H9 (cell line): ENCODE data around the gene DCTN1. TPM values are rescaled to one million over a fixed set of nuclear protein-coding genes. Genes with fewer than 3 reads are reported as not detected.

ENCODE experiments used
- DNase-seq: peaks from one replicate; pipeline ENCODE4 v3.0.0-alpha.2; 2017
- H2AFZ ChIP-seq: one replicate; pipeline ENCODE4 v1.6.1; 2013; ENCODE audit warnings: mild to moderate bottlenecking, low read length, control low read depth, moderate library complexity
- H2AK5ac ChIP-seq: 2 replicates; pipeline ENCODE4 v1.6.1; 2013; ENCODE audit warnings: low read length, control low read depth, mixed read lengths; ENCODE audit not compliant: insufficient read length
- H2BK120ac ChIP-seq: one replicate; pipeline ENCODE4 v1.6.1; 2013; ENCODE audit warnings: low read depth, mild to moderate bottlenecking, low read length, control low read depth, inconsistent platforms; ENCODE audit not compliant: poor library complexity, severe bottlenecking
- H2BK12ac ChIP-seq: 2 replicates; pipeline ENCODE4 v1.6.1; 2013; ENCODE audit warnings: low read length, control low read depth, mixed read lengths, low read depth; ENCODE audit not compliant: insufficient read length
- H2BK15ac ChIP-seq: 2 replicates; pipeline ENCODE4 v1.6.1; 2013; ENCODE audit warnings: low read depth, low read length, control low read depth
- H2BK20ac ChIP-seq: one replicate; pipeline ENCODE4 v1.6.1; 2013; ENCODE audit warnings: low read depth, mild to moderate bottlenecking, low read length, control low read depth, inconsistent platforms; ENCODE audit not compliant: poor library complexity, severe bottlenecking
- H2BK5ac ChIP-seq: 2 replicates; pipeline ENCODE4 v1.6.1; 2013; ENCODE audit warnings: low read length, control low read depth, mixed read lengths; ENCODE audit not compliant: insufficient read length
- H3K14ac ChIP-seq: 2 replicates; pipeline ENCODE4 v1.6.1; 2013; ENCODE audit warnings: low read length, control low read depth; ENCODE audit not compliant: insufficient read depth
- H3K18ac ChIP-seq: 2 replicates; pipeline ENCODE4 v1.6.1; 2013; ENCODE audit warnings: low read depth, mild to moderate bottlenecking, mixed read lengths, low read length, control low read depth; ENCODE audit not compliant: insufficient read length
- H3K23ac ChIP-seq: 2 replicates; pipeline ENCODE4 v1.6.1; 2013; ENCODE audit warnings: low read length, control low read depth, mixed read lengths, low read depth; ENCODE audit not compliant: insufficient read length
- H3K23me2 ChIP-seq: 2 replicates; pipeline ENCODE4 v1.6.1; 2013; ENCODE audit warnings: low read depth, mild to moderate bottlenecking, mixed read lengths, low read length, control low read depth; ENCODE audit not compliant: insufficient read length, poor library complexity, severe bottlenecking
- H3K27ac ChIP-seq: 2 replicates; pipeline ENCODE4 v1.5.1; 2013; ENCODE audit warnings: low read length, control low read depth, mixed read lengths, low read depth; ENCODE audit not compliant: insufficient read length
- H3K27me3 ChIP-seq: 2 replicates; pipeline ENCODE4 v1.6.1; 2013; ENCODE audit warnings: low read length, control low read depth, inconsistent platforms; ENCODE audit not compliant: insufficient read depth
- H3K4ac ChIP-seq: 2 replicates; pipeline ENCODE4 v1.6.1; 2013; ENCODE audit warnings: low read depth, mild to moderate bottlenecking, control low read depth, inconsistent platforms, low read length, moderate library complexity
- H3K4me1 ChIP-seq: 2 replicates; pipeline ENCODE4 v1.6.1; 2013; ENCODE audit warnings: low read length, control low read depth, inconsistent platforms; ENCODE audit not compliant: insufficient read depth
- H3K4me2 ChIP-seq: 2 replicates; pipeline ENCODE4 v1.6.1; 2013; ENCODE audit warnings: low read length, control low read depth, mixed read lengths; ENCODE audit not compliant: insufficient read length, insufficient read depth
- H3K56ac ChIP-seq: 2 replicates; pipeline ENCODE4 v1.6.1; 2013; ENCODE audit warnings: low read depth, mild to moderate bottlenecking, mixed read lengths, low read length, control low read depth; ENCODE audit not compliant: insufficient read length
- H3K79me1 ChIP-seq: 2 replicates; pipeline ENCODE4 v1.6.1; 2013; ENCODE audit warnings: low read depth, mild to moderate bottlenecking, moderate library complexity, low read length, control low read depth, inconsistent platforms; ENCODE audit not compliant: insufficient read depth, poor library complexity, severe bottlenecking
- H3K79me2 ChIP-seq: 2 replicates; pipeline ENCODE4 v1.6.1; 2013; ENCODE audit warnings: low read length, control low read depth, inconsistent platforms; ENCODE audit not compliant: insufficient read depth
- H3K9ac ChIP-seq: 2 replicates; pipeline ENCODE4 v1.6.1; 2013; ENCODE audit warnings: low read length, control low read depth, mixed read lengths; ENCODE audit not compliant: insufficient read length; ENCODE audit errors: extremely low read depth
- H3K9me3 ChIP-seq: one replicate; pipeline ENCODE4 v1.6.1; 2013; ENCODE audit warnings: low read depth, low read length, inconsistent platforms; ENCODE audit not compliant: control insufficient read depth
- H3T11ph ChIP-seq: one replicate; pipeline ENCODE4 v1.6.1; 2013; ENCODE audit warnings: mild to moderate bottlenecking, low read length, control low read depth, inconsistent platforms
- H4K20me1 ChIP-seq: one replicate; pipeline ENCODE4 v1.6.1; 2013; ENCODE audit not compliant: control insufficient read depth, insufficient read length, insufficient read depth
- H4K5ac ChIP-seq: 2 replicates; pipeline ENCODE4 v1.6.1; 2013; ENCODE audit warnings: low read depth, mild to moderate bottlenecking, mixed read lengths, low read length, control low read depth; ENCODE audit not compliant: insufficient read length
- H4K8ac ChIP-seq: replicated peaks from 2 replicates; pipeline ENCODE4 v1.6.1; 2013; ENCODE audit warnings: low read length, control low read depth, mixed read lengths, low read depth; ENCODE audit not compliant: insufficient read length
- H4K91ac ChIP-seq: 2 replicates; pipeline ENCODE4 v1.6.1; 2013; ENCODE audit warnings: low read depth, mild to moderate bottlenecking, moderate library complexity, mixed read lengths, low read length, control low read depth; ENCODE audit not compliant: insufficient read length
- H3K27ac Mint-ChIP-seq, 3 experiments: 2 replicates in 2 of 3; 3 replicates in 1 of 3; pipeline ENCODE4 v1.8.0; 2020 to 2021; ENCODE audit warnings: mixed read lengths in 3 of 3, mild to moderate bottlenecking in 1 of 3, moderate library complexity in 1 of 3
- H3K27me3 Mint-ChIP-seq: 2 replicates; pipeline ENCODE4 v1.8.0; 2021; ENCODE audit warnings: low read depth, mild to moderate bottlenecking, moderate library complexity, mixed read lengths
- H3K36me3 Mint-ChIP-seq, 3 experiments: 2 replicates in 2 of 3; 3 replicates in 1 of 3; pipeline ENCODE4 v1.8.0; 2020 to 2021; ENCODE audit warnings: low read depth in 3 of 3, mixed read lengths in 3 of 3; ENCODE audit not compliant: insufficient read depth in 1 of 3
- H3K4me1 Mint-ChIP-seq, 2 experiments: 2 replicates each; pipeline ENCODE4 v1.8.0; 2020; ENCODE audit warnings: mixed read lengths in 2 of 2
- H3K4me3 Mint-ChIP-seq, 2 experiments: 2 replicates in 1 of 2; 3 replicates in 1 of 2; pipeline ENCODE4 v1.8.0; 2020 to 2021; ENCODE audit warnings: mild to moderate bottlenecking in 2 of 2, mixed read lengths in 2 of 2, moderate library complexity in 1 of 2
- H3K9me3 Mint-ChIP-seq, 2 experiments: 2 replicates in 1 of 2; 3 replicates in 1 of 2; pipeline ENCODE4 v1.8.0; 2020; ENCODE audit warnings: mild to moderate bottlenecking in 2 of 2, mixed read lengths in 2 of 2, moderate library complexity in 1 of 2
- WGBS: extraction: QIAGEN DNeasy Blood & Tissue Kit; methylation state at CpG from one replicate; pipeline ENCODE4 v1.1.7; 2013; ENCODE audit warnings: missing lambda C conversion rate, low lambda C conversion rate, mixed read lengths; ENCODE audit not compliant: insufficient read length; ENCODE audit errors: extremely low coverage; 5-methylcytosine and 5-hydroxymethylcytosine counted together
- total RNA-seq: library from RNA; stranded (reverse); gene quantifications from 2 replicates; pipeline ENCODE4 v1.2.1, GENCODE V29; 2021
- TF ChIP-seq, protein P1 (sequence below): fragments of 200-600 bp; sonication (generic); conservative IDR thresholded peaks from 3 replicates; pipeline ENCODE4 v1.8.0; 2021; ENCODE audit warnings: antibody characterized with exemption, mild to moderate bottlenecking

The DCTN1 gene
- total RNA-seq, 1 experiment from 2014 or later, result 141 TPM

DNA sequence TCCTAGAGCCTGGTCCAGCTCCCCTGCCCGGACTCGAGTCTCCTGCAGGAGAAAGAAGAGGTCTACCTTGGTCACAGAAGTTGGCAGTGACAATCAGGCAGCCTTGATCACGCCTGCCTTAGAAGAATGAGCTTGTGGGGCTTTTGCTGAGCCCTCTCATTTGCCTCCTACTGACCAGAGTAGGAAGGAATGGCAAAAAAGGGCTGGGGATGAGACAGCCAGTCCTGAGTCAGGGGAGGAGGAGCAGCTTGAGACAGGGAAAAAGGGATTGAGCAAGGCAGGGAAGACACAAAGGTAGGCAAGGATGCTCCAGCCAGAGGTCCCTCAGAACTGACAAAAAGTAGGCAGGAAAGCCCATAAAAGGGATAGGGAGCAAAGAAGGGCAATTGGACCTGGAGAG lies 47.4 kb upstream of the DCTN1 start:
- H3K27me3 ChIP-seq, result no peaks in the 10 kb centered on the region
- H3K18ac ChIP-seq, result no peak overlapping the region
- no peak overlapping the region for H4K8ac ChIP-seq
- TF ChIP-seq, protein P1, sequence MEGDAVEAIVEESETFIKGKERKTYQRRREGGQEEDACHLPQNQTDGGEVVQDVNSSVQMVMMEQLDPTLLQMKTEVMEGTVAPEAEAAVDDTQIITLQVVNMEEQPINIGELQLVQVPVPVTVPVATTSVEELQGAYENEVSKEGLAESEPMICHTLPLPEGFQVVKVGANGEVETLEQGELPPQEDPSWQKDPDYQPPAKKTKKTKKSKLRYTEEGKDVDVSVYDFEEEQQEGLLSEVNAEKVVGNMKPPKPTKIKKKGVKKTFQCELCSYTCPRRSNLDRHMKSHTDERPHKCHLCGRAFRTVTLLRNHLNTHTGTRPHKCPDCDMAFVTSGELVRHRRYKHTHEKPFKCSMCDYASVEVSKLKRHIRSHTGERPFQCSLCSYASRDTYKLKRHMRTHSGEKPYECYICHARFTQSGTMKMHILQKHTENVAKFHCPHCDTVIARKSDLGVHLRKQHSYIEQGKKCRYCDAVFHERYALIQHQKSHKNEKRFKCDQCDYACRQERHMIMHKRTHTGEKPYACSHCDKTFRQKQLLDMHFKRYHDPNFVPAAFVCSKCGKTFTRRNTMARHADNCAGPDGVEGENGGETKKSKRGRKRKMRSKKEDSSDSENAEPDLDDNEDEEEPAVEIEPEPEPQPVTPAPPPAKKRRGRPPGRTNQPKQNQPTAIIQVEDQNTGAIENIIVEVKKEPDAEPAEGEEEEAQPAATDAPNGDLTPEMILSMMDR, result no peak
- Mint-ChIP-seq H3K4me1 (peaks cover 5 to 11% of the 10 kb centered on the region in 2 experiments), H3K9me3 (no peaks in the 10 kb centered on the region; a peak in 1 of 5 replicates), H3K27ac (peak overlapping the region in 1 of 3 experiments; percentile 37; a peak in 2 of 7 replicates), H3K4me3 (no peak overlapping the region; a peak in 1 of 5 replicates), H3K36me3 (peaks cover 42 to 84% (median 83%) of the 10 kb centered on the region in 3 experiments), H3K27me3 (peaks cover 7% of the 10 kb centered on the region)
- H2BK5ac ChIP-seq, result no peak overlapping the region
- no peak overlapping the region for H2BK20ac ChIP-seq
- H3K79me1 ChIP-seq, result no peaks in the 10 kb centered on the region
- no peak overlapping the region for H3K4me2 ChIP-seq
- no peak overlapping the region for H4K91ac ChIP-seq
- H4K20me1 ChIP-seq, result no peaks in the 10 kb centered on the region
- no peak overlapping the region for H3K4ac ChIP-seq
- no peak overlapping the region for H2AFZ ChIP-seq
- H3K23ac ChIP-seq, result no peak overlapping the region
- H3K23me2 ChIP-seq, result no peaks in the 10 kb centered on the region
- H3K27ac ChIP-seq, result no peak overlapping the region
- no peak for DNase-seq
- H2AK5ac ChIP-seq, result no peak overlapping the region
- H3K56ac ChIP-seq, result no peak overlapping the region
- H3K9me3 ChIP-seq, result no peaks in the 10 kb centered on the region
- no peaks in the 10 kb centered on the region for H3K79me2 ChIP-seq
- H3T11ph ChIP-seq, result no peak overlapping the region
- H2BK12ac ChIP-seq, result no peak overlapping the region
- no peak overlapping the region for H3K14ac ChIP-seq
- H3K9ac ChIP-seq, result no peak overlapping the region
- no CpG with 5 or more reads among the region's 3 CpGs for WGBS
- H2BK120ac ChIP-seq, result no peak overlapping the region
- no peak overlapping the region for H2BK15ac ChIP-seq
- no peak overlapping the region for H4K5ac ChIP-seq
- no peaks in the 10 kb centered on the region for H3K4me1 ChIP-seq
